ENCODE data around the gene PDK2. TPM values are rescaled to one million over a fixed set of nuclear protein-coding genes. Genes with fewer than 3 reads are reported as not detected.

The PDK2 gene
- total and polyA plus RNA-seq, 9 of the 15 experiments (the other 6 are each of a cell fraction or from before 2014, with no cell fraction given) = 0.03 to 2.5 (median 1.4) TPM

DNA sequence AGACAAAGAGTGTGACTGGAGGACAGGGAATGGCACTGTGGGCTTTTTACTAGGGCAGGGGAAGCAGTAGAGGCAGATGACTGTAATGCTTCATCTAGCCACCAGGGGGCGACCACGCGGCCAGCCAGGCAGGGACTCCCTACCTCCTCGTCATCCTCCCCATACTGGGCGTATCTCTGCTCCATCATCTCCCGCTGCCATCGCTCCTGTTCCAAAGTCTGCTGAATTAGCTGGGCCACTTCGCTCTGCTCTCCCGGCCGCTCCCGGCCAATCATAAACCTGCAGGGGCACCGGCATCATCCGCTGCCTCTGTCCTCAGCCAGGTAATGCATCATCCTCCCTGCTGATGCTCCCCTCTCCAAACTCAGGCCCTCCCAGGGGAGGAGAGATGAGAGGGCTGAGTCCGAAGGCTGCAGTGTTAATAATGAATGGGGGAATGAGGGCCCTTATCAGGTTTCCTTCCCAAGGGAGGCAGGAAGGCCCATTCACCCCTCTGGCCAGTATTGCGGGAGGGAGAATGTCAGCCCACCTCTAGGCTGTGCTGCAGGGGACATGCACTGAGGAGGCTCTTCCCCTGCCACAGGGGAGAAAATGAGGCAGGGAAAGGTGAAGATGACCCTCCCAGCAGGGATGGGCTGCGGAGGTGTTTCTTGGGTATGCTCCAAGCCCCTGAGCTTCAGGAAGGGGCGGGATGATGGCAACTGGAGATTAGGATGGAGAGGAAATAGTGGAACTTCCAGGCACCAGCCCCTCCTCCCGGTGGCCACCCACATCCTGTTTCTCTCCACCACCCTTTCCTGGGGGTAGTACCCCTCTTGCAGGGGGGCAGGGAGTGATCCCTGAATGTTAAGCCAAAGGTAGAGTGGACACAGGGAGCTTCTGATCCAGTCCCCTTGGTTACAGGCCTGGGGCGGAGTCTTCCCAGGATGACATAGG lies 45.1 kb downstream of the PDK2 start (continued):
- TF ChIP-seq ZNF707 (CRISPR knock-in tag; conservative IDR thresholded peaks at IDR 0.05) (no peak), ZFPM2 (CRISPR knock-in tag; IDR thresholded peaks at IDR 0.05) (no peak), PHF21A (IDR thresholded peaks at IDR 0.05; ENCODE audit: borderline replicate concordance, low read depth) (peak; percentile 53; the same call in 1 of the 2 replicates), PTBP1 (IDR thresholded peaks at IDR 0.05; ENCODE audit: low read depth, low read length) (no peak), RB1 (IDR thresholded peaks at IDR 0.05; ENCODE audit: low read depth) (peak; percentile 88; the same call in 1 of the 2 replicates), ZNF830 (CRISPR knock-in tag; IDR thresholded peaks at IDR 0.05) (no peak), RBM39 (optimal IDR thresholded peaks at IDR 0.05; ENCODE audit: low read depth, low read length) (no peak), GABPB1 (CRISPR knock-in tag; IDR thresholded peaks at IDR 0.05) (no peak), ZNF76 (CRISPR knock-in tag; IDR thresholded peaks at IDR 0.05; ENCODE audit: borderline replicate concordance) (no peak), ASH1L (IDR thresholded peaks at IDR 0.05; ENCODE audit: borderline replicate concordance, low read depth, partially characterized antibody) (no peak), SREBF1 (IDR thresholded peaks at IDR 0.05; ENCODE audit: borderline replicate concordance, low read depth, low read length) (no peak), ZNF3 (CRISPR knock-in tag; IDR thresholded peaks at IDR 0.05) (no peak)
- TF ChIP-seq, protein P1, sequence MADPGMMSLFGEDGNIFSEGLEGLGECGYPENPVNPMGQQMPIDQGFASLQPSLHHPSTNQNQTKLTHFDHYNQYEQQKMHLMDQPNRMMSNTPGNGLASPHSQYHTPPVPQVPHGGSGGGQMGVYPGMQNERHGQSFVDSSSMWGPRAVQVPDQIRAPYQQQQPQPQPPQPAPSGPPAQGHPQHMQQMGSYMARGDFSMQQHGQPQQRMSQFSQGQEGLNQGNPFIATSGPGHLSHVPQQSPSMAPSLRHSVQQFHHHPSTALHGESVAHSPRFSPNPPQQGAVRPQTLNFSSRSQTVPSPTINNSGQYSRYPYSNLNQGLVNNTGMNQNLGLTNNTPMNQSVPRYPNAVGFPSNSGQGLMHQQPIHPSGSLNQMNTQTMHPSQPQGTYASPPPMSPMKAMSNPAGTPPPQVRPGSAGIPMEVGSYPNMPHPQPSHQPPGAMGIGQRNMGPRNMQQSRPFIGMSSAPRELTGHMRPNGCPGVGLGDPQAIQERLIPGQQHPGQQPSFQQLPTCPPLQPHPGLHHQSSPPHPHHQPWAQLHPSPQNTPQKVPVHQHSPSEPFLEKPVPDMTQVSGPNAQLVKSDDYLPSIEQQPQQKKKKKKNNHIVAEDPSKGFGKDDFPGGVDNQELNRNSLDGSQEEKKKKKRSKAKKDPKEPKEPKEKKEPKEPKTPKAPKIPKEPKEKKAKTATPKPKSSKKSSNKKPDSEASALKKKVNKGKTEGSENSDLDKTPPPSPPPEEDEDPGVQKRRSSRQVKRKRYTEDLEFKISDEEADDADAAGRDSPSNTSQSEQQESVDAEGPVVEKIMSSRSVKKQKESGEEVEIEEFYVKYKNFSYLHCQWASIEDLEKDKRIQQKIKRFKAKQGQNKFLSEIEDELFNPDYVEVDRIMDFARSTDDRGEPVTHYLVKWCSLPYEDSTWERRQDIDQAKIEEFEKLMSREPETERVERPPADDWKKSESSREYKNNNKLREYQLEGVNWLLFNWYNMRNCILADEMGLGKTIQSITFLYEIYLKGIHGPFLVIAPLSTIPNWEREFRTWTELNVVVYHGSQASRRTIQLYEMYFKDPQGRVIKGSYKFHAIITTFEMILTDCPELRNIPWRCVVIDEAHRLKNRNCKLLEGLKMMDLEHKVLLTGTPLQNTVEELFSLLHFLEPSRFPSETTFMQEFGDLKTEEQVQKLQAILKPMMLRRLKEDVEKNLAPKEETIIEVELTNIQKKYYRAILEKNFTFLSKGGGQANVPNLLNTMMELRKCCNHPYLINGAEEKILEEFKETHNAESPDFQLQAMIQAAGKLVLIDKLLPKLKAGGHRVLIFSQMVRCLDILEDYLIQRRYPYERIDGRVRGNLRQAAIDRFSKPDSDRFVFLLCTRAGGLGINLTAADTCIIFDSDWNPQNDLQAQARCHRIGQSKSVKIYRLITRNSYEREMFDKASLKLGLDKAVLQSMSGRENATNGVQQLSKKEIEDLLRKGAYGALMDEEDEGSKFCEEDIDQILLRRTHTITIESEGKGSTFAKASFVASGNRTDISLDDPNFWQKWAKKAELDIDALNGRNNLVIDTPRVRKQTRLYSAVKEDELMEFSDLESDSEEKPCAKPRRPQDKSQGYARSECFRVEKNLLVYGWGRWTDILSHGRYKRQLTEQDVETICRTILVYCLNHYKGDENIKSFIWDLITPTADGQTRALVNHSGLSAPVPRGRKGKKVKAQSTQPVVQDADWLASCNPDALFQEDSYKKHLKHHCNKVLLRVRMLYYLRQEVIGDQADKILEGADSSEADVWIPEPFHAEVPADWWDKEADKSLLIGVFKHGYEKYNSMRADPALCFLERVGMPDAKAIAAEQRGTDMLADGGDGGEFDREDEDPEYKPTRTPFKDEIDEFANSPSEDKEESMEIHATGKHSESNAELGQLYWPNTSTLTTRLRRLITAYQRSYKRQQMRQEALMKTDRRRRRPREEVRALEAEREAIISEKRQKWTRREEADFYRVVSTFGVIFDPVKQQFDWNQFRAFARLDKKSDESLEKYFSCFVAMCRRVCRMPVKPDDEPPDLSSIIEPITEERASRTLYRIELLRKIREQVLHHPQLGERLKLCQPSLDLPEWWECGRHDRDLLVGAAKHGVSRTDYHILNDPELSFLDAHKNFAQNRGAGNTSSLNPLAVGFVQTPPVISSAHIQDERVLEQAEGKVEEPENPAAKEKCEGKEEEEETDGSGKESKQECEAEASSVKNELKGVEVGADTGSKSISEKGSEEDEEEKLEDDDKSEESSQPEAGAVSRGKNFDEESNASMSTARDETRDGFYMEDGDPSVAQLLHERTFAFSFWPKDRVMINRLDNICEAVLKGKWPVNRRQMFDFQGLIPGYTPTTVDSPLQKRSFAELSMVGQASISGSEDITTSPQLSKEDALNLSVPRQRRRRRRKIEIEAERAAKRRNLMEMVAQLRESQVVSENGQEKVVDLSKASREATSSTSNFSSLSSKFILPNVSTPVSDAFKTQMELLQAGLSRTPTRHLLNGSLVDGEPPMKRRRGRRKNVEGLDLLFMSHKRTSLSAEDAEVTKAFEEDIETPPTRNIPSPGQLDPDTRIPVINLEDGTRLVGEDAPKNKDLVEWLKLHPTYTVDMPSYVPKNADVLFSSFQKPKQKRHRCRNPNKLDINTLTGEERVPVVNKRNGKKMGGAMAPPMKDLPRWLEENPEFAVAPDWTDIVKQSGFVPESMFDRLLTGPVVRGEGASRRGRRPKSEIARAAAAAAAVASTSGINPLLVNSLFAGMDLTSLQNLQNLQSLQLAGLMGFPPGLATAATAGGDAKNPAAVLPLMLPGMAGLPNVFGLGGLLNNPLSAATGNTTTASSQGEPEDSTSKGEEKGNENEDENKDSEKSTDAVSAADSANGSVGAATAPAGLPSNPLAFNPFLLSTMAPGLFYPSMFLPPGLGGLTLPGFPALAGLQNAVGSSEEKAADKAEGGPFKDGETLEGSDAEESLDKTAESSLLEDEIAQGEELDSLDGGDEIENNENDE (IDR thresholded peaks at IDR 0.05; ENCODE audit: low read depth, low read length) = no peak
- TF ChIP-seq, protein P2, sequence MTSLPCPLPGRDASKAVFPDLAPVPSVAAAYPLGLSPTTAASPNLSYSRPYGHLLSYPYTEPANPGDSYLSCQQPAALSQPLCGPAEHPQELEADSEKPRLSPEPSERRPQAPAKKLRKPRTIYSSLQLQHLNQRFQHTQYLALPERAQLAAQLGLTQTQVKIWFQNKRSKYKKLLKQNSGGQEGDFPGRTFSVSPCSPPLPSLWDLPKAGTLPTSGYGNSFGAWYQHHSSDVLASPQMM (CRISPR knock-in tag; IDR thresholded peaks at IDR 0.05) = no peak
- TF ChIP-seq, protein P3, sequence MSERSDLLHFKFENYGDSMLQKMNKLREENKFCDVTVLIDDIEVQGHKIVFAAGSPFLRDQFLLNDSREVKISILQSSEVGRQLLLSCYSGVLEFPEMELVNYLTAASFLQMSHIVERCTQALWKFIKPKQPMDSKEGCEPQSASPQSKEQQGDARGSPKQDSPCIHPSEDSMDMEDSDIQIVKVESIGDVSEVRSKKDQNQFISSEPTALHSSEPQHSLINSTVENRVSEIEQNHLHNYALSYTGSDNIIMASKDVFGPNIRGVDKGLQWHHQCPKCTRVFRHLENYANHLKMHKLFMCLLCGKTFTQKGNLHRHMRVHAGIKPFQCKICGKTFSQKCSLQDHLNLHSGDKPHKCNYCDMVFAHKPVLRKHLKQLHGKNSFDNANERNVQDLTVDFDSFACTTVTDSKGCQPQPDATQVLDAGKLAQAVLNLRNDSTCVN (CRISPR knock-in tag; IDR thresholded peaks at IDR 0.05) = no peak

All from K562 (cell line).